OCI-LY3 (cell line): ENCODE data around the gene ABHD12.

Experiments used
- H2AFZ ChIP-seq: fragments of 200-600, 300-600 bp; shearing (Covaris generic); 2 replicates; pipeline ENCODE4 v1.6.0; 2014; ENCODE audit warnings: antibody characterized with exemption, low read depth, low read length
- H3K27ac ChIP-seq: fragments of 200-600, 300-600 bp; sonication (generic); 2 replicates; pipeline ENCODE4 v1.5.1; 2014; ENCODE audit warnings: mild to moderate bottlenecking, low read length, moderate library complexity, mixed read lengths
- H3K27me3 ChIP-seq: fragments of 200-600, 300-600 bp; sonication (generic); 2 replicates; pipeline ENCODE4 v1.6.1; 2014; ENCODE audit warnings: low read depth, low read length, mixed read lengths
- H3K36me3 ChIP-seq: fragments of 200-600, 300-600 bp; sonication (generic); replicated peaks from 2 replicates; pipeline ENCODE3; 2014; ENCODE audit warnings: low read depth, low read length, mixed read lengths
- H3K4me1 ChIP-seq: fragments of 300-600, 200-600 bp; sonication (generic); 2 replicates; pipeline ENCODE4 v1.6.1; 2014; ENCODE audit warnings: low read length, mixed read lengths
- H3K4me2 ChIP-seq: fragments of 200-600, 300-600 bp; sonication (generic); 2 replicates; pipeline ENCODE4 v1.6.1; 2014; ENCODE audit warnings: low read length, mixed read lengths
- H3K4me3 ChIP-seq: fragments of 300-600, 200-600 bp; sonication (generic); 2 replicates; pipeline ENCODE4 v1.5.1; 2014; ENCODE audit warnings: antibody characterized with exemption, mild to moderate bottlenecking, low read length, moderate library complexity
- H3K79me2 ChIP-seq: fragments of 300-600, 200-600 bp; shearing (Covaris generic); 2 replicates; pipeline ENCODE4 v1.6.1; 2014; ENCODE audit warnings: mild to moderate bottlenecking, low read length, mixed read lengths
- H3K9ac ChIP-seq: fragments of 300-600, 200-600 bp; shearing (Covaris generic); 2 replicates; pipeline ENCODE4 v1.6.0; 2014; ENCODE audit warnings: mild to moderate bottlenecking, low read length, moderate library complexity
- H3K9me3 ChIP-seq: fragments of 200-600, 300-600 bp; shearing (Covaris generic); 2 replicates; pipeline ENCODE4 v1.6.1; 2014; ENCODE audit warnings: low read length, mixed read lengths; ENCODE audit not compliant: insufficient read depth
- H4K20me1 ChIP-seq: fragments of 200-600, 300-600 bp; sonication (generic); 2 replicates; pipeline ENCODE4 v1.6.1; 2016; ENCODE audit warnings: low read length, mixed read lengths; ENCODE audit not compliant: insufficient read depth
- CTCF ChIP-seq: fragments of 200-600, 300-600 bp; sonication (generic); IDR thresholded peaks from 2 replicates; pipeline ENCODE4 v1.5.1; 2014; ENCODE audit warnings: antibody characterized with exemption, low read length, low read depth
- EZH2phosphoT487 ChIP-seq: fragments of 200-600 bp; shearing (Covaris generic); IDR thresholded peaks from 2 replicates; pipeline ENCODE4 v1.6.1; 2018; ENCODE audit warnings: antibody characterized with exemption, mixed run types, low read depth

The ABHD12 gene

GRCh38 chr20:25422032-25422431 is 31.4 kb upstream of the ABHD12 start:
- H3K27me3 ChIP-seq: no peaks in the 10 kb centered on the region
- H4K20me1 ChIP-seq: no peaks in the 10 kb centered on the region
- H3K9ac ChIP-seq: no peak overlapping the region
- no peak overlapping the region for H3K4me3 ChIP-seq
- TF ChIP-seq CTCF (no peak), EZH2phosphoT487 (no peak)
- peaks cover 52% of the 10 kb centered on the region for H3K36me3 ChIP-seq
- H3K4me2 ChIP-seq: no peak overlapping the region
- H3K79me2 ChIP-seq: no peaks in the 10 kb centered on the region
- H2AFZ ChIP-seq: no peak overlapping the region
- no peaks in the 10 kb centered on the region for H3K9me3 ChIP-seq
- H3K4me1 ChIP-seq: no peaks in the 10 kb centered on the region
- no peak overlapping the region for H3K27ac ChIP-seq

- peaks cover 55% of the 10 kb centered on the region for H3K36me3 ChIP-seq
- H2AFZ ChIP-seq: no peak overlapping the region
- H3K27me3 ChIP-seq: no peaks in the 10 kb centered on the region
- no peaks in the 10 kb centered on the region for H4K20me1 ChIP-seq
- peaks cover 6% of the 10 kb centered on the region for H3K79me2 ChIP-seq
- no peak overlapping the region for H3K9ac ChIP-seq
- H3K9me3 ChIP-seq: no peaks in the 10 kb centered on the region
- H3K4me2 ChIP-seq: no peak overlapping the region
- no peak overlapping the region for H3K4me3 ChIP-seq
- no peaks in the 10 kb centered on the region for H3K4me1 ChIP-seq
- H3K27ac ChIP-seq: no peak overlapping the region
- TF ChIP-seq EZH2phosphoT487: no peak
- no peak for TF ChIP-seq CTCF
Observed at GRCh38 chr20:25421102-25421501, 30.5 kb upstream of the ABHD12 start.

DNA sequence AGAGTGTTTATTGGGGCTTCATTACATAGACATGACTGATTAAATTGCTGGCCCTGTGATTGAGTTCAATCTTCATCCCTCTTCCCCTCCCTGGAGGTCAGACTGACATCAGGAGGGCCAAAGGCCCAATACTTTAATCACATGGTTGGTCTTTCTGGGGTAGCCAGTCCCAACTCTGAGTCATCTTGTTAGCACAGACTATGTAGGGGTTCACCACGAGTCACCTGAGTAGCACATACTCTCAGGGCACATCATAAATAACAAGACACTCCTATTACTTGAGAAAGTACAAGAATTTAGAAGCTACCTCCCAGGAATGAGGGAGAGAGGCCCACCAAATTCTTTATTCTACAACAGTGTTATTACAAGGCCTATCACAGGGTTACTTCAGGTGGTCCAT is 28.1 kb upstream of the ABHD12 start:
- no peak overlapping the region for H3K27ac ChIP-seq
- H3K9me3 ChIP-seq: no peaks in the 10 kb centered on the region
- H3K9ac ChIP-seq: no peak overlapping the region
- H3K4me2 ChIP-seq: no peak overlapping the region
- H3K4me3 ChIP-seq: no peak overlapping the region
- H4K20me1 ChIP-seq: peaks cover 9% of the 10 kb centered on the region; the same call in 1 of the 2 replicates
- no peak for TF ChIP-seq CTCF
- TF ChIP-seq EZH2phosphoT487: no peak
- H3K4me1 ChIP-seq: no peaks in the 10 kb centered on the region
- H2AFZ ChIP-seq: no peak overlapping the region
- H3K79me2 ChIP-seq: peaks cover 20% of the 10 kb centered on the region
- H3K36me3 ChIP-seq: peaks cover 48% of the 10 kb centered on the region
- no peaks in the 10 kb centered on the region for H3K27me3 ChIP-seq

DNA sequence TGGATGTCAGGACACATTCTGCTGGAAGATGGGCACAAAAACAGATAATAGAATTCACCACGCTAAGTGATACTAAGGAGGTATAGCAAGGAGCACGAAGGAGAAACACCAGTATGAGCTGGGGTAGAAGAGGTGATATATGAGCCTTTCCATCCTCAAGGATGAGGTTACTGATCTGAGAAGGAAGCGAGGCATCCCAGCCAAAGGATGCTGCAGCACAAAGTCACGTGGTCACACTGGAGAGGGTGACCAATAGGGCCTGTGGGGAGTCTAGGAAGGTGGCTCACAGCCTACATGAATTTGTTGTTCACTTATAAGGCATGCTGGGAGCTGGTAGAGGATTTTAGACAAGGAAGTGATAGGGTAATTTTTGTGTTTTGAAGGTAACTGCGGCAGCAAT is 18.3 kb upstream of the ABHD12 start:
- TF ChIP-seq CTCF (no peak), EZH2phosphoT487 (no peak)
- Histone ChIP-seq H3K27me3 (no peaks in the 10 kb centered on the region), H3K9ac (peak overlapping the region; percentile 94; the same call in 1 of the 2 replicates), H3K4me2 (peak overlapping the region; percentile 90), H3K36me3 (peaks cover 17% of the 10 kb centered on the region), H2AFZ (no peak overlapping the region), H3K27ac (no peak overlapping the region), H3K4me3 (peak overlapping the region; percentile 96), H3K4me1 (peaks cover 10% of the 10 kb centered on the region), H3K79me2 (peaks cover 63% of the 10 kb centered on the region), H4K20me1 (0 out of 2 replicates have a peak, but pooled peaks cover 4% of the 10 kb centered on the region), H3K9me3 (peaks cover 8% of the 10 kb centered on the region)
